A673 (cell line): ENCODE measurements around the gene FAM151A. TPM values are rescaled to one million over a fixed set of nuclear protein-coding genes. Genes with fewer than 3 reads are reported as not detected.
A peak's percentile ranks its signal among the peaks of the same experiment; 100 is the strongest.

ENCODE experiments used
- BruUV-seq: library from RNA; stranded (reverse); fragments of 400-500 nt; replicated peaks from 2 replicates; lab custom pipeline; 2021; lab: Mats Ljungman, UMichigan
- CTCF ChIA-PET: fragments of 300-600 bp; sonication (Branson Sonifier 250); formaldehyde crosslinking; loops from one replicate; lab custom pipeline; 2022; ENCODE audit warnings: antibody characterized with exemption; lab: Charles Lee
- POLR2A ChIA-PET: fragments of 300-600 bp; sonication (Branson Sonifier 250); formaldehyde crosslinking; loops from one replicate; lab custom pipeline; 2022; ENCODE audit warnings: antibody characterized with exemption; ENCODE audit not compliant: low non-redundant PET; lab: Charles Lee
- DNase-seq: peaks from one replicate; pipeline ENCODE4 v3.0.0-alpha.2; 2015; ENCODE audit warnings: low spot score
- H3K27ac ChIP-seq: fragments of 200-600 bp; sonication (generic); 2 replicates; pipeline ENCODE4 v1.5.1; 2016; ENCODE audit warnings: mixed run types, low read depth, mild to moderate bottlenecking, mixed read lengths, antibody characterized with exemption, low read length; ENCODE audit not compliant: poor library complexity, severe bottlenecking
- H3K27me3 ChIP-seq: fragments of 200-600 bp; sonication (generic); replicated peaks from 2 replicates; pipeline ENCODE4 v1.6.1; 2017; ENCODE audit warnings: mixed run types, low read depth, mild to moderate bottlenecking, mixed read lengths, antibody characterized with exemption, low read length; ENCODE audit not compliant: insufficient read depth, poor library complexity
- H3K36me3 ChIP-seq: fragments of 200-600 bp; sonication (generic); 2 replicates; pipeline ENCODE4 v1.6.1; 2016; ENCODE audit warnings: mixed run types, mild to moderate bottlenecking, mixed read lengths, antibody characterized with exemption, low read length; ENCODE audit not compliant: insufficient read depth, poor library complexity, severe bottlenecking
- H3K4me1 ChIP-seq: fragments of 200-600 bp; sonication (generic); 2 replicates; pipeline ENCODE4 v1.6.1; 2017; ENCODE audit warnings: mixed run types, mild to moderate bottlenecking, mixed read lengths, antibody characterized with exemption, low read length; ENCODE audit not compliant: insufficient read depth, poor library complexity, severe bottlenecking
- H3K4me3 ChIP-seq: fragments of 200-600 bp; sonication (generic); 2 replicates; pipeline ENCODE4 v1.5.1; 2016; ENCODE audit warnings: low read depth, mixed run types, mild to moderate bottlenecking, mixed read lengths, low read length; ENCODE audit not compliant: poor library complexity, severe bottlenecking
- H3K9me3 ChIP-seq: fragments of 200-600 bp; sonication (generic); 2 replicates; pipeline ENCODE4 v1.6.1; 2016; ENCODE audit warnings: mixed run types, low read depth, mild to moderate bottlenecking, mixed read lengths, antibody characterized with exemption, low read length; ENCODE audit not compliant: poor library complexity, severe bottlenecking
- CTCF ChIP-seq: fragments of 300-800, 200-600 bp; sonication (generic); conservative IDR thresholded peaks from 2 replicates; pipeline ENCODE4 v1.5.1; 2017; ENCODE audit warnings: low read depth, mild to moderate bottlenecking, antibody characterized with exemption, low read length, moderate library complexity, mixed read lengths
- EZH2 ChIP-seq: fragments of 200-600 bp; sonication (generic); IDR thresholded peaks from 2 replicates; pipeline ENCODE4 v1.6.1; 2017; ENCODE audit warnings: borderline replicate concordance, low read depth, mild to moderate bottlenecking, mixed read lengths, antibody characterized with exemption, low read length; ENCODE audit not compliant: poor library complexity, severe bottlenecking
- intact Hi-C: fragments of 100-400 bp; cut with micrococcal nuclease; formaldehyde crosslinking; loops from one replicate; pipeline ENCODE4 v1.10.0; 2022; ENCODE audit not compliant: unreplicated experiment
- total RNA-seq: library from RNA; stranded (reverse); gene quantifications from 2 replicates; pipeline ENCODE4 v1.2.3, GENCODE V29; 2021

FAM151A gene
- total RNA-seq, 1 experiment from 2014 or later, result not detected

DNA sequence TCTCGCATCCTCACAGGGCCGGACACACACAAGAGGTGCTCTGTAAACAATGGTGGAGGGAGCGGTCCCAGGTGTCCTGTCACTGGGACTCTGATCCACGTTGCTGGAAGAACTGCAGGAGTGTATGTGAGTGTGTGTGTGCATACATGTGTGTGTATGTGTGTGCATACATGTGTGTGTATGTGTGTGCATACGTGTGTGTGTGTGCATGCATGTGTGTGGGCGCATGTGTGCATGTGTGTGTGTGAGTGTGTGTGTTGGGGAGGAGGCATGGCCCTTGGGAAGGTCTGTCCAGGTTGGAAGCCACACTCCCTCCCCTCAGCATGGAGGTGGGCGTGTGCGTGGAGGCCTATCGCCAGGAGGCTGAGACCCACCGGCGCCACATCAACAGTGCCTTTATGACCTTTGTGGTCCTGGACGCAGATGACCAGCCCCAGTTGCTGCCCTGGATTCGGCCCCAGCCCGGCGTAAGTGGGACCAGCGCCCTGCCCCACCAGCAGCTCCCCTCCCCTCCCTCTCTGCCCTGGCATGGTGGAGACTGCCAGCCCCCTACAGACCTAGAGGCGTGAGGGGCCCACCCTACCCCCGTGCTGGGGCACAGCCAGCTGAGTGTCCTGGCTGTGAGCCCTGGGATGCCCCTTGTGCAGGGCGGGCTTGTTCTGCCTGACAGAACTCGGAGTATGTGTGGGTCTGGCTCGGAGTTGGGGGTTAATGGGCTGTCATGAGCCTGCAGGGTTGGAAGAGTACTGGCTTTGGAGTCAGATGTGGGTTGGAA lies 22.2 kb downstream of the FAM151A start:
- no peak overlapping the region for H3K4me3 ChIP-seq
- H3K9me3 ChIP-seq, result no peaks in the 10 kb centered on the region
- CTCF ChIA-PET, result no interaction called here
- H3K4me1 ChIP-seq, result peaks cover 5% of the 10 kb centered on the region
- DNase-seq, result no peak
- TF ChIP-seq CTCF, result no peak
- TF ChIP-seq EZH2, result no peak
- BruUV-seq, result no TSS peak
- no peaks in the 10 kb centered on the region for H3K36me3 ChIP-seq
- no peak overlapping the region for H3K27ac ChIP-seq
- intact Hi-C loops, result no loop called here
- no peaks in the 10 kb centered on the region for H3K27me3 ChIP-seq
- POLR2A ChIA-PET, result no interaction called here

DNA sequence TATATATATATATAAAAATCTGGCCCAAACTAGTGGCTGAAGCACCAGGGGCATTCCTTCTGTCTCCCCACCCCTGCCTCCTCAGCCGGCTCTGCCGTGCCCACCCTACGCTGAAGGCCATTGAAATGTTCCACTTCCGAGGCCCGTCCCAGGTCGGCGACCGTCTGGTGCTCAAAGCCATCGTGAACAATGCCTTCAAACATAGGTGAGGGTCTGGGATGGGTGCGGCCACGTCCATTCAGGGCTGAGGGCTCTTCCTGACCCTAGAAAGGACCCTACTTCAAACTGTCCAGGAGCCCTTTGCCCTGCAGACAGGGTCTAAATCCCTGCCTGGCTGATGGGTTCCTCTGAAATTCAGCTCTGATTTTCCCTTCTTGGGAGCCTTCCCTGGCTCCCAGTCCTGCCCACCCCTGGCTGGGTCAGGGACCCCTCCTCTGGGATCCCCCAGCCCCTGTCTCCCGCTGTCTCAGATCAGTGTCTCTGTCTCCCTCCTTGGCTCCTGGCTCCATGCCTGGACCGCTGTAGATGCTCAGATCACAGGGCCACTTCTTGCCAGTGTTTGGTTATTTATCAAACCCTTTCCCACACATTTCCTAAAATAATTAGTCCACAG lies 24.0 kb downstream of the FAM151A start:
- ChIA-PET CTCF (no interaction called here), POLR2A (no interaction called here)
- intact Hi-C loops, result no loop called here
- no peak for DNase-seq
- no peak overlapping the region for H3K27ac ChIP-seq
- H3K36me3 ChIP-seq, result no peaks in the 10 kb centered on the region
- H3K27me3 ChIP-seq, result no peaks in the 10 kb centered on the region
- no peak for TF ChIP-seq EZH2
- TF ChIP-seq CTCF, result no peak
- BruUV-seq, result no TSS peak
- H3K4me3 ChIP-seq, result no peak overlapping the region
- H3K4me1 ChIP-seq, result peaks cover 5% of the 10 kb centered on the region
- H3K9me3 ChIP-seq, result no peaks in the 10 kb centered on the region

DNA sequence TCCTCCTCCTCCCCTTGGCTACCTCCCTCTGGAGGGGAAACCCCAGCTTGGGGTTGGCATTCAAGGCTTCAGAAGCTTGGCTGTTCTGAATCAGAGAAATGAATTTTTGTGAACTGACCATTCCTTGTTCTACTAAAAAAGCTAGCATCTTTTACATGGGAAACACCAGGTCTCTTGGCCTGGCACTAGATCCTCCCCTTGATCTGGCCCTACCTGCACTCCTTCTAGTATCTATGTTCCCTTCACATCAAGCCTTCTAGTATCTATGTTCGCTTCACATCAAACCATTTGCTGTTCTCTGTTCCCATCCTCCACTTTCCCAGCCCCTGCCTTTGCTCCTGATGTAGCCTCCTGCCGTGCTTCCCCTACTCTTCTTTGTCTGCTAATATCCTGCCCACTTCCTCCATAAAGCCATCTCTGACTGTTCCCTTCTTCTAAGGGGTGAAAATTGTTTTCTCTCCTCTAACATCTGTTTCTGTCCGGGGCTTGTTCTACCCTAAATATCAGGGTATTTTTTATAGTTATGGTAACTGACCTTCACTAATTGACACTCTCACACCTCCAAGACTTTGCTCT lies 25.8 kb downstream of the FAM151A start:
- ChIA-PET CTCF (no interaction called here), POLR2A (no interaction called here)
- DNase-seq, result peak; percentile 79
- TF ChIP-seq CTCF (no peak), EZH2 (no peak)
- H3K27me3 ChIP-seq, result no peaks in the 10 kb centered on the region
- no peaks in the 10 kb centered on the region for H3K9me3 ChIP-seq
- H3K27ac ChIP-seq, result no peak overlapping the region
- no TSS peak for BruUV-seq
- H3K4me1 ChIP-seq, result peaks cover 5% of the 10 kb centered on the region
- intact Hi-C loops, result no loop called here
- no peaks in the 10 kb centered on the region for H3K36me3 ChIP-seq
- no peak overlapping the region for H3K4me3 ChIP-seq
